ENCODE results near the gene KANSL1.

GRCh38 chr17:46199379-46199778, 6.2 kb upstream of the KANSL1 start:
- no peak for TF ChIP-seq CTCF (IDR thresholded peaks at IDR 0.05; ENCODE audit: low read depth, low read length, poor library complexity, severe bottlenecking)
- TF ChIP-seq EZH2phosphoT487 (IDR thresholded peaks at IDR 0.05; ENCODE audit: borderline replicate concordance, low read length) = no peak

All from DOHH2 (cell line).